Epithelial cell of alveolus of lung (primary cell): ENCODE measurements around the gene SERPINH1. TPM values are rescaled to one million over a fixed set of nuclear protein-coding genes. Genes with fewer than 3 reads are reported as not detected.

Experiments
- total RNA-seq: library from RNA; depleted of rRNA; stranded (reverse); fragments of >200 nt; gene quantifications from 2 replicates; pipeline ENCODE4 v1.2.1, GENCODE V29; 2015

Gene SERPINH1
- 2,063 and 2,087 TPM in 2 replicates for total RNA-seq

GRCh38 chr11:75562048-75562835, at the start of gene SERPINH1:
TSS of gene SERPINH1 (plus strand) at chr11:75562253. CDS start at chr11:75566350, 4,097 bp downstream.

GRCh38 chr11:75525433-75526191, 36.4 kb upstream of the SERPINH1 start, which contains the start of gene GDPD5:
TSS of gene GDPD5 (minus strand) at chr11:75525941. CDS start at chr11:75477735, 48,206 bp downstream.

Other genes starting within 250 kb of the SERPINH1 start
- gene ARRB1, start 210.6 kb upstream of the SERPINH1 start, total RNA-seq = 15.2 and 19.5 TPM in 2 replicates
- 3,096 and 3,398 TPM in 2 replicates for gene RPS3, start 162.7 kb upstream of the SERPINH1 start, total RNA-seq
- 2.5 and 2.6 TPM in 2 replicates for gene KLHL35, start 129.1 kb upstream of the SERPINH1 start, total RNA-seq
- 3.6 and 6.2 TPM in 2 replicates for gene GDPD5, start 36.3 kb upstream of the SERPINH1 start, total RNA-seq
- gene MAP6, start 106.8 kb downstream of the SERPINH1 start, total RNA-seq = 0.39 and 0.72 TPM in 2 replicates
- not detected in 2 replicates for gene MOGAT2, start 155.6 kb downstream of the SERPINH1 start, total RNA-seq
- gene DGAT2, start 206.5 kb downstream of the SERPINH1 start, total RNA-seq = 0.64 and 1.8 TPM in 2 replicates